ENCODE measurements around the gene COX19. TPM values are rescaled to one million over a fixed set of nuclear protein-coding genes. Genes with fewer than 3 reads are reported as not detected.

The COX19 gene
- total and polyA plus RNA-seq, 2 of the 13 experiments (the other 11 are each of a cell fraction or from before 2014, with no cell fraction given) = 11.5 to 21.7 TPM

DNA sequence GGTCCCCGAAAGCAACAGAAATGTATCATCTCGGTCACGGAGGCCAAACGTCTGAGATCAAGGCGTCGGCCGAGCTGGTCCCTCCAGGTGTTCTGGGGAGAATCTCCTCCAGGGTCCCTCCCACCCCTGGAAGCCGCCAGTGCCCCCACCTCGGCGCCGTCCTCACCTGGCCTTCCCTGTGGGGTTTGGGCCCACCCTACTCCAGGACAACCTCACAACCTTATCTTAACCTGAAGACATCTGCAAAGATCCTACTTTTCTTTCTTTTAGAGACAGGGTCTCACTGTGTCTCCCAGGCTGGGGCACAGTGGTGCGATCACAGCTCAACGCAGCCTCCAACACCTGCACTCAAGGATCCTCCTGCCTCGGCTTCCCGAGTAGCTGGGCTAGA lies 54.3 kb downstream of the COX19 start:
- H2AFZ ChIP-seq (ENCODE audit: low read length) = no peak overlapping the region
- H3K4me2 ChIP-seq (ENCODE audit: low read depth, low read length) = no peak overlapping the region
- DNase-seq (ENCODE audit: low spot score) = no peak
- H3K4me1 ChIP-seq (ENCODE audit: insufficient read depth, low read length) = peaks cover 24% of the 10 kb centered on the region
- no peak for ATAC-seq
- FAIRE-seq = no peak
- POLR2A ChIA-PET = no interaction called here
- H4K20me1 ChIP-seq (ENCODE audit: insufficient read depth, low read length) = no peaks in the 10 kb centered on the region
- H3K36me3 ChIP-seq (replicated peaks in 1 of 2; ENCODE audit: control insufficient read depth in 1 of 2, insufficient read depth in 2 of 2, low read length in 2 of 2) = no peaks in the 10 kb centered on the region
- no peak overlapping the region for H3K9ac ChIP-seq (ENCODE audit: insufficient read depth, low read depth, low read length)
- in situ Hi-C loops (cut with HindIII; ENCODE audit: extremely low pct_ligation_motif_present, low pct_unique_long_range_greater_than_20kb) = no loop called here
- no TSS peak for BruUV-seq (replicated peaks)
- no peak overlapping the region for H3K27ac ChIP-seq (ENCODE audit: extremely low read length, insufficient read depth, low read length)
- no peak overlapping the region for H3K4me3 ChIP-seq (replicated peaks in 1 of 3; ENCODE audit: insufficient read depth in 1 of 3, low read depth in 2 of 3, low read length in 3 of 3)
- intact Hi-C loops (cut with micrococcal nuclease; ENCODE audit: unreplicated experiment) = no loop called here
- no peaks in the 10 kb centered on the region for H3K9me3 ChIP-seq (ENCODE audit: low read length)
- no peak for TF ChIP-seq RFX3 (CRISPR knock-in tag; IDR thresholded peaks at IDR 0.05)
- TF ChIP-seq CREB1 (IDR thresholded peaks at IDR 0.05) = no peak
- no peak for TF ChIP-seq CREB1 (CRISPR knock-in tag; IDR thresholded peaks at IDR 0.05)
- TF ChIP-seq, protein P1, sequence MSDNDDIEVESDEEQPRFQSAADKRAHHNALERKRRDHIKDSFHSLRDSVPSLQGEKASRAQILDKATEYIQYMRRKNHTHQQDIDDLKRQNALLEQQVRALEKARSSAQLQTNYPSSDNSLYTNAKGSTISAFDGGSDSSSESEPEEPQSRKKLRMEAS (IDR thresholded peaks at IDR 0.05) = no peak
- TF ChIP-seq SMC3 (IDR thresholded peaks at IDR 0.05; ENCODE audit: low read length) = no peak
- H3K27me3 ChIP-seq (ENCODE audit: control insufficient read depth in 1 of 2, insufficient read depth in 2 of 2, low read length in 2 of 2) = no peaks in the 10 kb centered on the region
- no peaks in the 10 kb centered on the region for H3K79me2 ChIP-seq (ENCODE audit: insufficient read depth, low read length)
- 97% methylated on average over 8 of the region's 15 CpGs for WGBS (ENCODE audit: low lambda C conversion rate)
- CTCF ChIA-PET (ENCODE audit: low intra/inter-chr PET ratio, low total read pairs) = no interaction called here

DNA sequence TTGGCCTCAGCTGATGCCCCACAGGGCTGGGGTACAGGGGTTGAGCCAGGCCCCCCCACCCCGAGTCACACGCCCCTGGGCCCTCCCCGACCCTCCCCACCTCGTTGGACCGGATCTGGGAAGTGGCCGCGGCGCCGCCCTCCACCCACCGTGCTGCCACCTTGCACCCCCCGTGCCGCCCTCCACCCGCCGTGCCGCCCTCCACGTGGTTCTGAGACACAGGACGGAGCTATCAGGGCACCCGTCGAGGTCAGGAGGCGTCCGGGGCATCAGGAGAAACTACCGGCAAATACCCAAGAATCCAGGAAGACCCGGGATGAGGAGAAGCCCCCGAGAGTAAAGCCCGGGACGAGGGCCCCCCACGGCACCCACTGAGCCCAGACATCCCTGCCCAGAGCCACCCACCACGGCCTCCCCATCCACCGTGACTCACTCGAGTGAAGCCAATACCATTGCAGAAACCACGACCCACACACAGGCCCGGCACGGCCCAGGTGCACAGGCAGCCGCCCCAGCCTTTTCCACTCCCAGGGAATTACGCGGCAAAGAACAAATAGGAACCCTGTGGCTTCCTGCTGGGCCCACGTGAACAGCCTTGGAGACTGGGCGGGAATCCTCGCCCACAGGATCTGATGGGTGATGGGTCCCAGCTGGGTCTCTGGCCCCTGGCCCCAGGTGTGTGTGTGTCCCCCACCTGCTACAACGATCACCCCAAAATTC lies 54.8 kb downstream of the COX19 start:
- ChIA-PET CTCF (ENCODE audit: low intra/inter-chr PET ratio, low total read pairs) (no interaction called here), POLR2A (no interaction called here)
- H3K9me3 ChIP-seq (ENCODE audit: low read length) = no peaks in the 10 kb centered on the region
- no peak overlapping the region for H3K4me2 ChIP-seq (ENCODE audit: low read depth, low read length)
- DNase-seq (ENCODE audit: low spot score) = no peak
- H3K9ac ChIP-seq (ENCODE audit: insufficient read depth, low read depth, low read length) = no peak overlapping the region
- 95% methylated on average over 30 of the region's 40 CpGs for WGBS (ENCODE audit: low lambda C conversion rate)
- TF ChIP-seq, protein P2, sequence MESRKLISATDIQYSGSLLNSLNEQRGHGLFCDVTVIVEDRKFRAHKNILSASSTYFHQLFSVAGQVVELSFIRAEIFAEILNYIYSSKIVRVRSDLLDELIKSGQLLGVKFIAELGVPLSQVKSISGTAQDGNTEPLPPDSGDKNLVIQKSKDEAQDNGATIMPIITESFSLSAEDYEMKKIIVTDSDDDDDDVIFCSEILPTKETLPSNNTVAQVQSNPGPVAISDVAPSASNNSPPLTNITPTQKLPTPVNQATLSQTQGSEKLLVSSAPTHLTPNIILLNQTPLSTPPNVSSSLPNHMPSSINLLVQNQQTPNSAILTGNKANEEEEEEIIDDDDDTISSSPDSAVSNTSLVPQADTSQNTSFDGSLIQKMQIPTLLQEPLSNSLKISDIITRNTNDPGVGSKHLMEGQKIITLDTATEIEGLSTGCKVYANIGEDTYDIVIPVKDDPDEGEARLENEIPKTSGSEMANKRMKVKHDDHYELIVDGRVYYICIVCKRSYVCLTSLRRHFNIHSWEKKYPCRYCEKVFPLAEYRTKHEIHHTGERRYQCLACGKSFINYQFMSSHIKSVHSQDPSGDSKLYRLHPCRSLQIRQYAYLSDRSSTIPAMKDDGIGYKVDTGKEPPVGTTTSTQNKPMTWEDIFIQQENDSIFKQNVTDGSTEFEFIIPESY (CRISPR knock-in tag; IDR thresholded peaks at IDR 0.05) = 0 out of 2 replicates have a peak, but pooled peaks have one; percentile 20
- TF ChIP-seq TEAD3 (CRISPR knock-in tag; optimal IDR thresholded peaks at IDR 0.05; ENCODE audit: borderline replicate concordance) = no peak
- in situ Hi-C loops (cut with HindIII; ENCODE audit: extremely low pct_ligation_motif_present, low pct_unique_long_range_greater_than_20kb) (no loop called here), intact Hi-C loops (cut with micrococcal nuclease; ENCODE audit: unreplicated experiment) (no loop called here)
- no peaks in the 10 kb centered on the region for H3K36me3 ChIP-seq (replicated peaks in 1 of 2; ENCODE audit: control insufficient read depth in 1 of 2, insufficient read depth in 2 of 2, low read length in 2 of 2)
- no peaks in the 10 kb centered on the region for H3K79me2 ChIP-seq (ENCODE audit: insufficient read depth, low read length)
- BruUV-seq (replicated peaks) = no TSS peak
- FAIRE-seq = no peak
- peaks cover 19% of the 10 kb centered on the region for H3K4me1 ChIP-seq (ENCODE audit: insufficient read depth, low read length)
- no peak for ATAC-seq
- H3K4me3 ChIP-seq (replicated peaks in 1 of 3; ENCODE audit: insufficient read depth in 1 of 3, low read depth in 2 of 3, low read length in 3 of 3) = no peak overlapping the region
- no peak overlapping the region for H3K27ac ChIP-seq (ENCODE audit: extremely low read length, insufficient read depth, low read length)
- H2AFZ ChIP-seq (ENCODE audit: low read length) = no peak overlapping the region
- H3K27me3 ChIP-seq (ENCODE audit: control insufficient read depth in 1 of 2, insufficient read depth in 2 of 2, low read length in 2 of 2) = no peaks in the 10 kb centered on the region
- H4K20me1 ChIP-seq (ENCODE audit: insufficient read depth, low read length) = no peaks in the 10 kb centered on the region
